GM18511 (cell line): ENCODE measurements around the gene CALM1.
A peak's percentile ranks its signal among the peaks of the same experiment; 100 is the strongest.

ENCODE experiments used
- ATAC-seq: cut with Tn5 transposase; IDR thresholded peaks from one replicate; pipeline ENCODE4 v1.9.1; 2021; ENCODE audit warnings: mild to moderate bottlenecking, moderate library complexity; ENCODE audit not compliant: unreplicated experiment

CALM1 gene

DNA sequence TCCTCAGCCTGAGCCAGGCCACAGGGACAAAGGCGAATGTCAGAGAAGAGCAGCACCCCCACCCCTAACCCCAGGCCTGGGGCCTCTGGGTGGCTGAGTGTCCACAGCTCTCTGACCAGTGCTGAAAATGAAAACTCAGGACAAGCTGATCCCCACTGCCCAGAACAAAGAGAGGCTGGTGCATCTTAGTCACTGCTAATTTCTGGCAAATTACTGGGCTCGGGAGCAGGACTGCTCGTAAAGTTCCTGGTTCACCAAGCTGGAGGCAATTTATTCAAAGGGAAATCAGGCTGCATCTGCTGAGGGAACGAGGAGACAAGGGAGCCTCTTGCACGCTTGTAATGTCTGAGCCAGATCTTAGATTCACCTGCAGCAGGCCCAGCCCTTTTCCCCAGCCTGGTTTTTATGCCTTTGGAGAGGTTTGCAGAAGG lies 43.2 kb downstream of the CALM1 start:
- no peak for ATAC-seq

DNA sequence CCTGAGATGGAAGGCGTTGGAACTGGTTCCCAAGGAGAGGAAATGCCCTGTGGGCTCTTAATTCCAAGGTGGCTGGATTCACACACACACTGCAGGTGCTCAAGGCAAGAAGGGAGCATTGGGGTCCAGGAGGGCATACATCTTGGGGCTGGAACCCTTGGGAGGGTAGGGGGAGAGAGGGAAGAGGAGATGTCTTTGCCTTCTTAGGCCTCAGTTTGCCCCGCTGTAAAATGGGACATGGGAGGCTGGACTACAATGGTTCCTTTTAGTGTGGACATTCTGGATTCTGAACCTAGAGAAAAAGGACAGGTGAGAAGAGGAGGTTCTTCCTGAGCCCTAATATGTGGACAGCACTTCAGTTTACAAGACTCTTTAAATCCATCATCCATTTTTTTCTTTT lies 43.8 kb downstream of the CALM1 start:
- ATAC-seq: no peak

DNA sequence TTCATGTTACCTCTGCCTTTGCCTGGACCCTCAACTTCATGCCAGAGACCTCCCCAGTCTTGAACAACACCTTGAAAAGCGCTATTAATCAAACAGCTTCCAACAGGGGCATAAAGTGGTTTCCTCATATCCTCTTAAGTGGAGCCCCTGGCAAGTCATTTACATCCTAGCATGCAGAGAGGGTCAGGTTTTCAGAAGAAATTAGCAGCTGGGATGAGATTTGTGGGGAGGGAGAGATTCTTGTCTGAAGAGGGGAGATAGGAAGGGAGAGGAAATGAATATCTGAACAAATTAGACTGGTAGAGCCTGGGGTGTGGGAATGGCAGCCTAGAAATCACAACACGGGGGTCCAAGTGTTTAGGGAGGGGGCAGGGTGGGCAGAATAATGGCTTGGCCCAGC lies 45.6 kb downstream of the CALM1 start:
- no peak for ATAC-seq

DNA sequence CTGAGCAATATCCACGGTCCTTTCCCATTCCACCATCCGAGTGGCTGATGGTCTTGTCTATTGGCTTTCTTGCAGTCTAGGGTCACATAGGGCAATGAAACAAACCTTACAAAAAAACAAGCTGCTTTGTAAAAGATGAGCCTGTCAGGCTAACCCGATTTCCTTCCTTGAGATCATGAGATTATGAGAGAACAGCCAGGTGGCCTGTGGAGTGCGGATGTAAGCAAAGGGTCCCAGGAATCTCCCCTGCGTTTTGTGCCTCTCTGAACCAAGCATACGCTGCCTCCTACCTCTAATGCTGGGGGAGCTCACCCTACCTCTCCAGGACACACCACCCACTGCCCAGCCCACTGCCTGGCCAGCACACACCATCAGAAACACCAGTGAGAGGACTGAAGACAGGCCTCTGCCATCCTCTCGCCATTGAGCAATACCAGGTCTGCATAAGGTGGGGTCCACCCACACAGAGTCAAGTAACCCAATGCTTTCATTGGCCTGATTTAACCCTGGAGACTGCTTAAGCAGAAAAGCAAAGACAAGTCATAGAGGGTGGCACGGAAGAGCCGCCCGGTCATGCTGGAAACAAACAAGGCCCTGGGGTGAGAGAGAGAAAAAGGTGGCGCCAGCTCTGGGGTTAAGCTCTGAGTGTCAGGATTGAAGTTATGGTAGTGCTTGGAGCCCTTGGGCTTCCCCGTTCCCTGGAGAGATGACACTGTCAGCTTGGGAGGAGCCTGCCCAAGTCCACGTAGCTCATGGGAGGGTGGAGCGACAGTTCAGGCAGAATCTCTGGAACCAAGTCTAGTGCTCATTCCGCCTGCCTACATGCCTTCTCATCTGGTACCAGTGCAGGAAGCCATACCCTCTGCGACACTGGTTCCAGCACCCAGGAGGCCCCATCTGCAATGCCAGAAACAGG lies 46.6 kb downstream of the CALM1 start:
- ATAC-seq: no peak

DNA sequence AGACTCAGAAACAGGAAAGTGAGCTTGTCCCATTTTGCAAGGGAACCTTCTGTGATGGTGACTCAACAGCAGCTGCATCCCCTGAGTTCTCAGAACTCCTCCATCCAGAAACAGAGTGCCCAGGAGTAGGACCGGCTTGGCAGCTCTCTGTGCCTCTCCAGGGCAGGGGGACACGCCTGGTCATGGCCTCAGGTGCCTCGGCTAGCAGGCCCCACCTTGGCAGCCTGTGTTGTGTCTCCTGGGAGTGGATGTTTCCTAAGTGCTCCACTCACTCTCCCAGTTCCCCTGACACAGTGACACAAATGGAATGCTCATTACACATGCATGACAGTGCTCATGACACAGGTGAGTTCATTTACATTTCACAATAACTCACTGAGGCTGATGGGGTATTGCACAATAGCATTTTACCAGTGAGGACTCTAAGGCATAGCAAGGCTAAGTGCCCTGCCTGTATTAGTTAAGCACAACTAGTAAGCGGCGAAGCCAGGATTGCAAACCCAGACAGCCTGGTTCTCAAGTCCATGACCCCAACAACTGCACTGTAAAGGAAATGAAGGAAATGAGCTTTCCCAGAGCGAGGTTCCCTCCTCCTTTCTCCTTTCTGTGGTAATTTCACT lies 47.4 kb downstream of the CALM1 start:
- ATAC-seq: no peak

DNA sequence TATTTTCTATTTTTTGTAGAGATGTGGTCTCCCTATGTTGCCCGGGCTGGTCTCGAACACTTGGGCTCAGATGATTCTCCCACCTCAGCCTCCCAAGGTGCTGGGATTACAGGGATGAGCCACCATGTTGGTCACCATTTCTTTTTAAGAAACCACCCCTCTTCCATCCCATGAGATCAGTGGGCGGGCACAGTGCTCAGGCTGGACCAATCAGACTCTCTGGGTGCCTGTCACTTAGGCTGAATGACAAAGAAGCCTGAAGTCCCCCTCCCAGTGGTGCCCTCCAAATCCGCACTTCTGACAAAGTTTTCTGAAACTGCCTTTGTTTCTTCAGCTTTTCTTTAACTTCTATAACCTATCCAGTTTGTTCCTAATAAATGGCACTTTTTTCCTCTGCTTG lies 48.2 kb downstream of the CALM1 start:
- ATAC-seq: no peak

DNA sequence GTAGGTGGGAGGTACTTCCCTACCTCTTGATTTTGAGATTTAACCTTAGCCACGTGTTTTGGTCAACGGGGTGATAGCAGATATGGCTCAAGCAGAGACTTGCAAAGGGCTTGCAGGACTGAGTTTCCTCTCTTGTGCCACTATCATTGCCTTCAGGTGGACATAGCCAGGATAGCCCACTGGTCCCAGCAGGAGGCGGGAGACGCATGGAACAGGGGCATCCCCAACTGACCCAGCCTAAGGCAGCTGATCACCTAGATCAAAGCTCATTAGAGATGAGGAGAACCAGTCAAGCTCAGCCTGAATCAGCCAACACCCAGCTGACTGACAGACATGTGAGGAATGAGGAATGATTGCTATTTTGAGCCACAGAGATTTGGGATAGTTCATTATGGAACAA lies 49.6 kb downstream of the CALM1 start:
- ATAC-seq: no peak

DNA sequence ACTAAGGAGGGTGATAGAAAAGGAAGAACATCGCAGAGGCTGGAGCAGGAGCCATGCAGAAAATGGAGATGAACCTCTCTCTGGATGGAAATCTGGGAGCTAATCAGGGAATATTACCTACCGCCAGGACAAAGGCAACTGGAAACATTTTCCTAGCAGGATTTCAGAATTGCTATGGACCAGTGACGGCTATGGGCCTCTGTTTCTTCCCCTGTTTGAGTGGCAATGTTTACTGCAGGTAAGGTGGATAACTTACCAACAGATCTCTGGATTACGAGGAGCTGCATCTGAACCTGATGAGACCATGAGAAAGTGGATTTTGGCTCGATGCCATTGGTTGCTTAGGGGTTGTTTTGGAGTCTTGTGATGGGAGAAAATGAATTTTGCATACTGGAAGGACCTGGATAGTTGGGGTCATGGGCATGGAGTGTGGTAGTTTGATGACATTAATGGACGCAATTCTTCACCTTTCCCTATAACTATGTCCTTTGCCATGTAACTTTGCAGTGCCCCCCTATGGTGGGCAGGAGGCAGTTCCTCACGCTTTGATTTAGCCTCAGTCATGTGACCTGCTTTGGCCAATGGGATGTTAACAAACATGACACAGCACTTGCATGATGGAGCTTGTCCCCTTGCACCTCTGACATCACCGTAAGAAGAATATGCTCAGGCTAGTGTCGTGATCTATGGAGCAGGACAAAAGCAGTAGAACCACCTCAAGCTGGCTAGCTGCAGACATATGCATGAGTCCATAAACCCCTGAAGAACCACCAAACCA lies 51.1 kb downstream of the CALM1 start:
- ATAC-seq: no peak

DNA sequence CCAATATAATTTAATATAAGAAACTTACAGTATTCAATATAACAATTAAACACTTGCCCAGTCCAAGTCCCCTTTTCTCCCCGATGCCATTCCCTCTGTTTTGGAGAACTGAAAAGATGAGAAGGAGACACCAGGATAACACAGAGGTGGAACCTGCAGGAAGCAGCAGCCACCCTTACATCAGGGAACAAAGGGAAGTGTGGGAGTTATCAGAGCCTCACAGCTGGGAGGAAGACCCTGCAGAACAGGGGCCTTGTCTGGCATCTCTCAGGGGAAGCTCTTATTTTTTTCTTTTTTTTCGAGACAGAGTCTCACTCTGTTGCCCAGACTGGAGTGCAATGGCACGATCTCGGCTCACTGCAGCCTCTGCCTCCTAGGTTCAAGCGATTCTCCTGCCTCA lies 52.6 kb downstream of the CALM1 start:
- no peak for ATAC-seq

DNA sequence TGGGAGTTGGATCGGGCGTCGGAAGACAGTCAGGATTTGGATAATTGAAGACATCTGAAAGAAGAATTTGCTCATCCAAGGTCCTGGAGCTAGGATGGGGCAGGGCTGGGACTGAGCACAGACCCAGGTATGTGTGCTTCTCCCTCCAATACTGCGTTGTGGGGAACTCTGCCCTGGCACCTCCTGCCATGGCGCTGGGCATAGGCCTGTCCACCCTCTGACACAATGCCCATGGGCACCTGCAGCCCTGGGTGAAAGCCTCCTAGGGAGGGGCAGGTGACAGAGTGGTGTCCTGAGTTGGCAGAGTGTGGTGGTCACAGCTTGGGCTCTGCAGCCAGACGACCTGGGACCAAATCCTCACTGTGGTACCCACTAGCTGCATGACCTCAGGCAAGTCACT lies 53.3 kb downstream of the CALM1 start:
- ATAC-seq: no peak

DNA sequence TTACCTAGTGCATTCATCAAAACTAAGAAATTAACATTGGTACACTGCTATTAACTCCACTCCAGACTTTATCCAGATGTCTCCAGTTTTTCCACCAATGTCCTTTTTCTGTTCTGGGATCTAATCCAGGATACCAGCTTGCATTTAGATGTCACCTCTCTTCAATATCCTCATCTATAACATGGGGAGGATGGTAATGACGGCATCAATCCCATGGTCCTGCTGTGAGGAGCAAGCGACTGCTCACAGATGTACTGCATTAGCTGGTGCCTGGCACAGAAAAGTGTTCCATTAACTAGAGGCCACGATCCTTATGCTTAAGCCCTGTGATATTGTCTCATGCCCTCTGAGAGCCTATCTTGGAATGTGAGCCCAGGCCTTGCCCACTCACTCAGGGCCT lies 53.8 kb downstream of the CALM1 start:
- ATAC-seq: no peak

DNA sequence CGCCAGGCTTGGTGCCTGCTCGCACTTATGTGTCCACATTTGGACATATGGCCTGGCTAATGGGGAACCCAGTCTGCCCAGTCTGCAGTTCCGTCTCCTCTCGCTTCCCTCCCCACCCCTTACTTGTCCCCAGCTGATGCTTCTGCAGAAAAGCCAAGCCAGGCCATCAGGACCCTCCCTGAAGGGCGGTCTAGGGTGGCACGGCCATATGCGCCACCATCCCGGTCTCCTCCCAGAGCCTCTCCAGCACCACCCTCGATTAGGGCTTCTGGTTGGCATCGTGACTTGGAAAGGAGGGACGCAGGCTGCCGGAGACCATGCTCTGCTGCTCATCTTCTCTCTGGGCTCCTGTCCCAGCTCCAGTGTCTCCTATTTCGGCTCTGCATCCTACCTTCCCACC lies 54.6 kb downstream of the CALM1 start:
- ATAC-seq: no peak

DNA sequence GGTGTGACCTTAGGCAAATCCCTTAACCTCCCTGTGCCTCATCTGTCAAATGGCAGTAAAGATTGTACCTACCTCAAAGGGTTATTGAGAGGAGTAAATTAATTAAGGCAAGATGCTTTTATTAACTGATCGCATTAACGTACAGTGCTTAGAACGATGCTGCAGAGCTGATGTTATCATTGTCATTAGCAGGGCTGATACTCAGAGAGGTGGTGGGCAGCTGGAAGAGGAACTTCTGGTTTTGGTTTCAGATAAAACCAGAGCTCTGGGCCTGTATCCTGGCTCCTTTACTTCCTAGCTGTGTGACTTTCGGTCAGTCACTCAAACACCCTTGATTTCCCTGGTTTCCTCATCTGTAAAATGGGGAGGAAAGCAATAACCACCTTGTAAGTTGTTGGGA lies 55.1 kb downstream of the CALM1 start:
- peak; percentile 69 for ATAC-seq

DNA sequence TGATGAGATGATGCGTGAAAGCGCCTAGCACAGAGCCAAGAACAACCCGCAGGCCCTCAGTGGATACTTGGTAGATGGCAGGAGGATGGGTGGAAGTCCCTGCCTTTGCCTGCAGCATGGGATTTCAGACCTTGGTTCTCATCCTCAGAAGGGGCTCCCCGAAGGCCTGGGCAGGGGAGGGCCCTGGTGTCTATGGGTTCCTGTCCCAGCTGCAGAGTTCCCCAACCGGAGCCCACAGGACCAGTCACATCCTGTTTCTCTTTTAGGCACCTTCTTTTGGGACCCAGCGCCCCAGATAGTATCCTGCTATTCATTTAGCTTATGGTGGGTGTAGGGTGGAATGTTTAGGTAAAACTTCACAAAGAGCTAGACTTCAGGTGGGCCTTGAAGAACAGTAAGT lies 55.5 kb downstream of the CALM1 start:
- peak; percentile 61 for ATAC-seq

DNA sequence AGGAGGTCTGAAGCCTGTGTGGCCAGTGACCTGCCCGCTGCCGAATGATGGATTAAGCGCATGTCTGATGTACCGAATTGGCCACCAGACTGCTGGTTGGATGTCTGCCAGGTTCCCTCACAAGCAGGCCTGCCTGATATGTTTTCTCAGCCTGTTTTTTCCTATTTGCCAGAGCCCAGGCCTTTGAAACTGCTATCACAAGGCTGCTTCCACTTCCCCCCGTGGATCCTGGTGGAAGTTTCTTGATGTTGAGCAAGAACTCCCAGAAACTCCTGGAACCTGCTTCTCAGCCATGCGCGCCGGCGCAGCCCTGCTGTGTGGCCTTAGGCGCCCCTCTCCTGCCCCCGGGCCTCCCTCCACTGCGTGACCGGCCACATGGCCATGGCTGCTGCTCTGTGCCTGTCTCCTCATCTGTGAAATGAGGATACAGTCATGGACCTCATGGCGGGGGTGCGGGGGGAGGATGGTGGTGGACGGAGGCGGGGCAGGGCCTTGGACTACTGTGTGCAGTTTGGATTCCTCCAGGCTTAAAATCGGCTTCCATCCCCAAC lies 56.6 kb downstream of the CALM1 start:
- no peak for ATAC-seq

DNA sequence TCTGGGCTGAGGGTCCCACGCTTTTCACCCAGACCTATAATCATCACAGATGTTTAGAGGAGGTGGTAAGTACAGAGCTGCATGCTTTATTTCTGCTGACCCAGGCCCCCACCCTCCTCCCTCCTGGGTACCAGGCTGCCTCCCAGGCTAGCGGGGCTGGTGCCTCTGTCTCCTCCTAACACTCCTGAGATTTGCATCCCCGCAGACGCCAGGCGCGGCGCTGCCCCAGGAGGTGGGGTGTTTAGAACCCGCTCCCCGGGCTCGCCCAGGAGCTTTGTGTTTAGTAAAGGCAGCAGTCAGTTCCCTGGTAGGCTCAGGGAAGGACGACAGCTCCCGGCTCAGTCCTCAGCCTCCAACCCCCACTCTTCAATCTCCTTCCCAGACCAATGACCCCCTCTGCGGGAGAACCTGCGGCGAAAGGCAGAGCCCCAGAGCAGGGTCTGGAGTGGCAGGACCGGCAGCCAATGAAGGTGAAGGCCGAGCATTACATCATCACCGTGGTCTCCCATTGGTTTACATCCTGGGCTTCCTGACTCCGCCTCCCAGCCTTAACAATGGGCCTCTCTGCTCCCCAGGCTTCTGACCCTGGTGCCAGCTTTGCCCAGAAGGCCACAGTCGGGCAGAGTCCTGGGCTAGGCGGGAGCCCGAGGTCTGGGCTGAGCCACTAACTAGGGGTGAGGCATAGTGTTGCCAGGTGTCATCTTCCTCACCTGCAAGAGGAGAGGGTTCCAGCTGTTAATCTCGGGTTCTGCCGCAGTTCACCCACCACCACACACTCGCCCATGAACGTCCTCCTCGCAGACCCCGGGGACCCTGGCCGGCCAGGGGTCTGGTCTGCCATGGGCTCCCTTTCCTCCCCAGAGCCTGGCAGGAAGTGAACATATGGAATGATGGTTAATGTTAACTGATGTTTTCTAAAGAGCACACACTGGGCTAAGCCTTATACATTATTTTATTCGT lies 57.5 kb downstream of the CALM1 start:
- no peak for ATAC-seq

DNA sequence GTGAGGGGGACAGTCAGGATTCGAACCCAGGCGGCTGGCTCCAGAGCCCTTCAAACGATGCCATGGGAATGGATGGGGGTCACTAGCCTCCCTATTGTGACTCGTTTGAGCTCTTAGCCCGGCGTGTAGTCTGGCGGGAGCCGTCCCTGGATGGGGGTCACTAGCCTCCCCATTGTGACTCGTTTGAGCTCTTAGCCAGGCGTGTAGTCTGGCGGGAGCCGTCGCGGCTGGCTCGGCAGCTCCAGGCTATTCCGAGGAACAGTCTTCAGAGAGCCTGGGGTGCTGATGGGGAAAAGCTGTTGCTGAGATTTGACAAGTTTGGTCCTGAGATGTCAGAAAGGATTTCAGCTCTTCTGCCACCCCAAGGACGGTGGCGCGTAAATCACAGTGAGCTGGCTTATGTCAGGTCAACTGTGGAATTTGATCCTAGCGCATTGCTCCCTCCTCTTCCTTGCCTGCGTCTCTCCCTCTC lies 58.3 kb downstream of the CALM1 start:
- ATAC-seq: no peak

DNA sequence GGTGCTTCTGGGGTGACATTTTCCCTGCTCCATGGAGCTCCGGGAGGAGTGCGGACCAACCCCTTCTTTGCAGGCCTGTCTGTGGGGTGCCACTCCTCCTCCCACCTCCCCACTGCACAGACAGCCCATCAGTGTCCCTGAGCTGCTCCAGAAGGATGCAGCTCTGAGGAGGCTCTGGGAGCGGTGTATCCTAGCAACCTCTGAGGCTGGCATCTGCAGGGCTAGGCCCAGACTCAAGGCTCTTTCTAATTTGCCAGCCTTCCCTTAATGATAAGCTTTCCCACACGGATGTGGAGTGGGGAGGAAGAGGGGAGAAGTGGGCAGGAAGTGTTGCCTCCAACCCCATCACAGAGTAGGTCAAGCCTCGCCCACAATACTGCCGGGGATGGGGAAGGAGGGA lies 59.7 kb downstream of the CALM1 start:
- ATAC-seq: no peak

DNA sequence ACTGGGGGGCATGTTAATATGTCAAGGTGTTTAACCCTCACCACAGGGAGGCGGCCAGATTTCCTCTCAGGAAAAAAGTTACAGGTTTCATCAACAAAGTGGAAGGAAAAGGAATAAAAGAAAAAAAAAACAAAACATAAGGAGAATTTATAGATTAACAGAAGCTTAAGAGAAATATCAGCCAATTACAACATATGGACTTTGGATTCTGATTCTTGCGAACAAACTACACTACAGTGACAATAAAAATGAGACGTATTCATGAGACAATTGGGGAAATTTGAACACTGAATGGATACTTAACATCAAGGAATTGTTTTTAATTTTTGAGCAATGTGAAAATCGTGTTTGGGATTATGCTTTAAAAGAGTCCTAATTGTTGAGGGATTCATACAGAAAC lies 60.4 kb downstream of the CALM1 start:
- no peak for ATAC-seq
